ENCODE data around the gene CDH4.

DNA sequence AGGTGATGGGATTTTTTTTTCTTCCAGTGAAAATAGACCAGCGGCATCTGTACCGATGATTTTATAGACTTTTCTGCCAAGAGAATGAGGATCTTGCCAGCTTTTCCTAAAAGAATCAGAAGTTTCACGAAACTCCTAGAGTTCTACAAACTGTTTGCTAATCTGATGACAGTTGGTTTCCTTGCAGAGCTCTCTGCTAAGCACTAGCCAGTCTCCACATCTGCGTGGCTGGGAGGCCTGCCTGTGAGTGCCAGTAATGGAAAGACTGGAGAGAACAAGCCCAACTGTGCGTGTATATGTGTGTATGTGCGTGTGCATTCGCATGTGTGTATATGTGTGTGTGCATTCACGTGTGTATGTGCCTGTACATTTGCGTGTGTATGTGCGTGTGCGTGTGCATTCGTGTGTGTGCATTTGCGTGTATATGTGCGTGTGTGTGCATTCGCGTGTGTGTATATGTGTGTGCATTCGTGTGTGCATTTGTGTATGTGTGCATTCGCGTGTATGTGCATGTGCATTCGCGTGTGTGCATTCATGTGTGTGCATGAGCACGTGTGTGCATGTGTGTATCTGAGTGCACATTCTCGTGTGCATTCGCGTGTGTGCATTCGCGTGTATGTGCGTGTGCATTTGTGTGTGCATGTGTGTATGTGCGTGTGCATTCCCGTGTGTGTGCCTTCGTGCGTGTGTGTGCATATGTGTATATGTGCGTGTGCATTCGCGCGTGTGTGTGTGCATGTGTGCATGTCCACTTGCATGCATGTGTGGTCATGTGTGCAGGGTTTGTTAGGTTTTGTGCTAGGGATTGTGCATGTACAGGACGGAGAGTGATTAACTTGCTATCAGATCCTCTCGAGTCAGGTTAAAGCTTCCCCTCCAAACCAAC, 434.2 kb downstream of the CDH4 start:
- TF ChIP-seq, protein P1, sequence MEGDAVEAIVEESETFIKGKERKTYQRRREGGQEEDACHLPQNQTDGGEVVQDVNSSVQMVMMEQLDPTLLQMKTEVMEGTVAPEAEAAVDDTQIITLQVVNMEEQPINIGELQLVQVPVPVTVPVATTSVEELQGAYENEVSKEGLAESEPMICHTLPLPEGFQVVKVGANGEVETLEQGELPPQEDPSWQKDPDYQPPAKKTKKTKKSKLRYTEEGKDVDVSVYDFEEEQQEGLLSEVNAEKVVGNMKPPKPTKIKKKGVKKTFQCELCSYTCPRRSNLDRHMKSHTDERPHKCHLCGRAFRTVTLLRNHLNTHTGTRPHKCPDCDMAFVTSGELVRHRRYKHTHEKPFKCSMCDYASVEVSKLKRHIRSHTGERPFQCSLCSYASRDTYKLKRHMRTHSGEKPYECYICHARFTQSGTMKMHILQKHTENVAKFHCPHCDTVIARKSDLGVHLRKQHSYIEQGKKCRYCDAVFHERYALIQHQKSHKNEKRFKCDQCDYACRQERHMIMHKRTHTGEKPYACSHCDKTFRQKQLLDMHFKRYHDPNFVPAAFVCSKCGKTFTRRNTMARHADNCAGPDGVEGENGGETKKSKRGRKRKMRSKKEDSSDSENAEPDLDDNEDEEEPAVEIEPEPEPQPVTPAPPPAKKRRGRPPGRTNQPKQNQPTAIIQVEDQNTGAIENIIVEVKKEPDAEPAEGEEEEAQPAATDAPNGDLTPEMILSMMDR (IDR thresholded peaks at IDR 0.05): no peak
- TF ChIP-seq SIN3A (IDR thresholded peaks at IDR 0.05; ENCODE audit: borderline replicate concordance, insufficient read depth, low read depth, low read length) (no peak), POLR2AphosphoS5 (IDR thresholded peaks at IDR 0.05; ENCODE audit: low read depth, low read length) (no peak)
- TF ChIP-seq, protein P2, sequence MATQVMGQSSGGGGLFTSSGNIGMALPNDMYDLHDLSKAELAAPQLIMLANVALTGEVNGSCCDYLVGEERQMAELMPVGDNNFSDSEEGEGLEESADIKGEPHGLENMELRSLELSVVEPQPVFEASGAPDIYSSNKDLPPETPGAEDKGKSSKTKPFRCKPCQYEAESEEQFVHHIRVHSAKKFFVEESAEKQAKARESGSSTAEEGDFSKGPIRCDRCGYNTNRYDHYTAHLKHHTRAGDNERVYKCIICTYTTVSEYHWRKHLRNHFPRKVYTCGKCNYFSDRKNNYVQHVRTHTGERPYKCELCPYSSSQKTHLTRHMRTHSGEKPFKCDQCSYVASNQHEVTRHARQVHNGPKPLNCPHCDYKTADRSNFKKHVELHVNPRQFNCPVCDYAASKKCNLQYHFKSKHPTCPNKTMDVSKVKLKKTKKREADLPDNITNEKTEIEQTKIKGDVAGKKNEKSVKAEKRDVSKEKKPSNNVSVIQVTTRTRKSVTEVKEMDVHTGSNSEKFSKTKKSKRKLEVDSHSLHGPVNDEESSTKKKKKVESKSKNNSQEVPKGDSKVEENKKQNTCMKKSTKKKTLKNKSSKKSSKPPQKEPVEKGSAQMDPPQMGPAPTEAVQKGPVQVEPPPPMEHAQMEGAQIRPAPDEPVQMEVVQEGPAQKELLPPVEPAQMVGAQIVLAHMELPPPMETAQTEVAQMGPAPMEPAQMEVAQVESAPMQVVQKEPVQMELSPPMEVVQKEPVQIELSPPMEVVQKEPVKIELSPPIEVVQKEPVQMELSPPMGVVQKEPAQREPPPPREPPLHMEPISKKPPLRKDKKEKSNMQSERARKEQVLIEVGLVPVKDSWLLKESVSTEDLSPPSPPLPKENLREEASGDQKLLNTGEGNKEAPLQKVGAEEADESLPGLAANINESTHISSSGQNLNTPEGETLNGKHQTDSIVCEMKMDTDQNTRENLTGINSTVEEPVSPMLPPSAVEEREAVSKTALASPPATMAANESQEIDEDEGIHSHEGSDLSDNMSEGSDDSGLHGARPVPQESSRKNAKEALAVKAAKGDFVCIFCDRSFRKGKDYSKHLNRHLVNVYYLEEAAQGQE (IDR thresholded peaks at IDR 0.05; ENCODE audit: insufficient read depth in 1 of 2, low read depth in 2 of 2, low read length in 1 of 2): no peak
